Measurements from ENCODE around the gene PAK5.

DNA sequence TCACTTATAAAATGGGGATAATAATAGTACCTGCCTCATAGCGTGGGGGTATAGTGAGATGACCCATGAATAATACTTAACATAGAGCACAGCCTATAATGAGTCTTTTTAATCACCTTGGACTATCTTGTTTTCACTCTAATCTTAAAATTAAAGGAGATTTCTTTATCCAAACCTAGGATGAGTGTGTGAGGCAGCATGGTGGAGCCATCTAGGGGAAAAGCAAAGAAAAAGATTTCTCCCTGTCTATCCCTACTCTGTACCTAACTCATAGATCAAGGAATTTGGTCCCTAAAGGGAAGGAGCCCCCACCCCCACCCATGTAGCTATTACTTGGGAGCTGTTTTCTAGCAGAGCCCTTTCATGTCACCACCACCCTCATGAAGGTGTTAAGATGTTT is 45.2 kb upstream of the PAK5 start:
- TF ChIP-seq, protein P1, sequence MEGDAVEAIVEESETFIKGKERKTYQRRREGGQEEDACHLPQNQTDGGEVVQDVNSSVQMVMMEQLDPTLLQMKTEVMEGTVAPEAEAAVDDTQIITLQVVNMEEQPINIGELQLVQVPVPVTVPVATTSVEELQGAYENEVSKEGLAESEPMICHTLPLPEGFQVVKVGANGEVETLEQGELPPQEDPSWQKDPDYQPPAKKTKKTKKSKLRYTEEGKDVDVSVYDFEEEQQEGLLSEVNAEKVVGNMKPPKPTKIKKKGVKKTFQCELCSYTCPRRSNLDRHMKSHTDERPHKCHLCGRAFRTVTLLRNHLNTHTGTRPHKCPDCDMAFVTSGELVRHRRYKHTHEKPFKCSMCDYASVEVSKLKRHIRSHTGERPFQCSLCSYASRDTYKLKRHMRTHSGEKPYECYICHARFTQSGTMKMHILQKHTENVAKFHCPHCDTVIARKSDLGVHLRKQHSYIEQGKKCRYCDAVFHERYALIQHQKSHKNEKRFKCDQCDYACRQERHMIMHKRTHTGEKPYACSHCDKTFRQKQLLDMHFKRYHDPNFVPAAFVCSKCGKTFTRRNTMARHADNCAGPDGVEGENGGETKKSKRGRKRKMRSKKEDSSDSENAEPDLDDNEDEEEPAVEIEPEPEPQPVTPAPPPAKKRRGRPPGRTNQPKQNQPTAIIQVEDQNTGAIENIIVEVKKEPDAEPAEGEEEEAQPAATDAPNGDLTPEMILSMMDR (conservative IDR thresholded peaks at IDR 0.05 in 1 of 2, IDR thresholded peaks at IDR 0.05 in 1 of 2; ENCODE audit: low read depth in 1 of 2, low read length in 2 of 2), result peak in 1 of 2 donors; percentile 9
- TF ChIP-seq EZH2 (IDR thresholded peaks at IDR 0.05; ENCODE audit: low read length, missing control alignments), result no peak
